Body of pancreas (tissue), 4 donors: ENCODE results near the gene SBK3. TPM values are rescaled to one million over a fixed set of nuclear protein-coding genes. Genes with fewer than 3 reads are reported as not detected.

ENCODE experiments used
- ATAC-seq: fragments of 150-250 bp; one replicate; pipeline ENCODE4 v1.9.1; 2016
- DNase-seq, 4 donors: peaks; one replicate each; pipeline ENCODE4 v3.0.0-alpha.2; 2019
- H3K27ac ChIP-seq, 4 donors: fragments of 200-600 bp; sonication (generic); 1 replicate in 3 of 4; 2 replicates in 1 of 4; pipeline versions ENCODE4 v1.5.1 to v1.6.1; 2016 to 2019; ENCODE audit warnings: mild to moderate bottlenecking in 1 of 4, mixed read lengths in 1 of 4, moderate library complexity in 1 of 4
- H3K27me3 ChIP-seq, 2 donors: fragments of 200-600 bp; sonication (generic); one replicate each; pipeline ENCODE4 v1.6.0; 2016; ENCODE audit warnings: mild to moderate bottlenecking in 1 of 2
- H3K36me3 ChIP-seq, 2 donors: fragments of 200-600 bp; sonication (generic); replicated peaks in 1 of 2; 2 replicates each; pipeline ENCODE4 v1.5.1; 2016; ENCODE audit warnings: low read depth in 2 of 2; ENCODE audit not compliant: insufficient read depth in 1 of 2
- H3K4me1 ChIP-seq: fragments of 200-600 bp; sonication (generic); one replicate; pipeline ENCODE4 v1.6.0; 2016
- H3K4me3 ChIP-seq, 2 donors: fragments of 200-600 bp; sonication (generic); 1 replicate in 1 of 2; 2 replicates in 1 of 2; pipeline ENCODE4 v1.5.1; 2016 to 2019
- H3K9me3 ChIP-seq, 3 donors: fragments of 200-600 bp; sonication (generic); 1 replicate in 2 of 3; 2 replicates in 1 of 3; pipeline ENCODE4 v1.5.1; 2016
- CTCF ChIP-seq, 7 experiments: fragments of 450-650 bp in 4 of 7; fragments of 200-600 bp in 3 of 7; sonication (generic) in 3 of 7; IDR thresholded peaks; one replicate each; pipeline ENCODE4 v1.5.1; 2016 to 2019; ENCODE audit warnings: antibody characterized with exemption in 7 of 7
- POLR2A ChIP-seq, 3 donors: fragments of 450-650 bp; IDR thresholded peaks; one replicate each; pipeline ENCODE4 v1.6.1; 2016; ENCODE audit warnings: antibody characterized with exemption in 3 of 3, mild to moderate bottlenecking in 2 of 3
- WGBS, 2 donors: methylation state at CpG; one replicate each; pipeline ENCODE4 v1.1.5; 2017; 5-methylcytosine and 5-hydroxymethylcytosine counted together
- intact Hi-C: fragments of 100-400 bp; cut with DNase I; formaldehyde crosslinking; loops from one replicate; pipeline ENCODE4 v1.15.1; 2023
- total RNA-seq, 2 donors: library from RNA; depleted of rRNA; stranded (reverse); fragments of >200 nt; gene quantifications; one replicate each; pipeline ENCODE4 v1.1.0, GENCODE V29; 2016

Gene SBK3
- total RNA-seq, 2 donors from 2014 or later = not detected

GRCh38 chr19:55553217-55554182 lies 8.2 kb upstream of the SBK3 start:
- 49 to 50% methylated on average over 12 to 13 of the region's 13 CpGs for WGBS, 2 donors
- intact Hi-C loops = no loop called here
- TF ChIP-seq CTCF (IDR thresholded peaks at IDR 0.05) (no peak), POLR2A (IDR thresholded peaks at IDR 0.05) (no peak)
- H3K27ac ChIP-seq = no peak overlapping the region
- no peaks in the 10 kb centered on the region for H3K9me3 ChIP-seq
- no peaks in the 10 kb centered on the region for H3K36me3 ChIP-seq
- H3K4me3 ChIP-seq = no peak overlapping the region
- H3K4me1 ChIP-seq = peaks cover 9% of the 10 kb centered on the region
- DNase-seq = no peak
- no peaks in the 10 kb centered on the region for H3K27me3 ChIP-seq
- ATAC-seq = no peak

DNA sequence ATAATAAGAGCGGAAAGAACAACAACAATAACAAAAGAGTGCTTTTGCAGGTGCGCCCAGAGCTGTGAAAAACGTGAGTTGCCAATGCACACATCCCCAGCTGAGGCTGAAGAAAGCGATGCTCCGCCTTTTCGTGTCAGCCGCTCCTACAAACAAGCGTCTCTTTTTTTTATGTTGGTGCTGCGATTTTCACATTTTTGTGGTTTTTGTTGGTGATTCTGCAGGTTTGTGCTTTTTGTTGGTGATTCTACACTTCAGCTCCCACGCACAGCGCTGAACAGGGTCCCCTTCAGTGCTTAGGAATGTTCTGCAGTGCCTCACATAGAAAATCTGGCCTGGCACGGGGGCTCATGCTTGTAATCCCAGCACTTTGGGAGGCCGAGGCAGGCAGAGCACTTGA lies 7.3 kb upstream of the SBK3 start:
- no peaks in the 10 kb centered on the region for H3K36me3 ChIP-seq
- no peak overlapping the region for H3K4me3 ChIP-seq
- H3K4me1 ChIP-seq = peaks cover 9% of the 10 kb centered on the region
- H3K9me3 ChIP-seq = no peaks in the 10 kb centered on the region
- no peak overlapping the region for H3K27ac ChIP-seq
- 29 to 48% methylated on average over 11 to 13 of the region's 13 CpGs for WGBS, 2 donors
- intact Hi-C loops = no loop called here
- TF ChIP-seq POLR2A (IDR thresholded peaks at IDR 0.05) (no peak), CTCF (IDR thresholded peaks at IDR 0.05) (no peak)
- ATAC-seq (no peak), DNase-seq (no peak)
- no peaks in the 10 kb centered on the region for H3K27me3 ChIP-seq

DNA sequence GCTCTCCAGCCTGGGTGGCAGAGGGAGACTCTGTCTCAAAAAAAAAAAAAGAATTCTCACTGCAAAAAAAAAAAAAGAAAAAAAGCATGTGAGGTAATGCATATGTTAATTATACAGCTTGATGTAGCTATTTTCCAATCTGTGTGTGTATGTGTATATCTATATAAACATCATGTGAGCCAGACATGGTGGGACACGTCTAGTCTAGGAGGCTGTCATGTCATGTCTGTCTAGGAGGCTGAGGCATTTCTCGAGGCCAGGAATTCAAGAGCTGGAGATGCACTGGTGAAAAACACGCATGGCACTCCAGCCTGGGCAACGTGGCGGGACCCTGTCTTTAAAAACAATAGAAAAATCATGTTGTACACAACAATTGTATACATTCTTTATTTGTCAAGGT lies 6.9 kb upstream of the SBK3 start:
- H3K27me3 ChIP-seq = no peaks in the 10 kb centered on the region
- ATAC-seq = no peak
- no peak overlapping the region for H3K27ac ChIP-seq
- 54 to 62% methylated on average over 5 of the region's 5 CpGs for WGBS, 2 donors
- no peak for TF ChIP-seq POLR2A (IDR thresholded peaks at IDR 0.05)
- TF ChIP-seq CTCF (IDR thresholded peaks at IDR 0.05) = no peak
- no peak for DNase-seq
- H3K4me1 ChIP-seq = peaks cover 9% of the 10 kb centered on the region
- H3K9me3 ChIP-seq = no peaks in the 10 kb centered on the region
- intact Hi-C loops = no loop called here
- H3K4me3 ChIP-seq = no peak overlapping the region
- no peaks in the 10 kb centered on the region for H3K36me3 ChIP-seq

- Histone ChIP-seq H3K36me3 (no peaks in the 10 kb centered on the region), H3K27ac (peak overlapping the region in 1 of 4 donors; percentile 50), H3K4me3 (no peak overlapping the region), H3K27me3 (peaks cover 0 to 3% of the 10 kb centered on the region in 2 donors), H3K9me3 (no peaks in the 10 kb centered on the region), H3K4me1 (peaks cover 9% of the 10 kb centered on the region)
- intact Hi-C loops = no loop called here
- TF ChIP-seq POLR2A (IDR thresholded peaks at IDR 0.05) (no peak), CTCF (IDR thresholded peaks at IDR 0.05) (no peak)
- DNase-seq (no peak), ATAC-seq (no peak)
- 51 to 62% methylated on average over 7 of the region's 7 CpGs for WGBS, 2 donors
Measured at GRCh38 chr19:55550321-55550650, 4.9 kb upstream of the SBK3 start.
